A673 (cell line): ENCODE measurements around the gene TRIM52. TPM values are rescaled to one million over a fixed set of nuclear protein-coding genes. Genes with fewer than 3 reads are reported as not detected.

Source experiments
- BruUV-seq: library from RNA; stranded (reverse); fragments of 400-500 nt; replicated peaks from 2 replicates; lab custom pipeline; 2021; lab: Mats Ljungman, UMichigan
- CTCF ChIA-PET: fragments of 300-600 bp; sonication (Branson Sonifier 250); formaldehyde crosslinking; loops from one replicate; lab custom pipeline; 2022; ENCODE audit warnings: antibody characterized with exemption; lab: Charles Lee
- POLR2A ChIA-PET: fragments of 300-600 bp; sonication (Branson Sonifier 250); formaldehyde crosslinking; loops from one replicate; lab custom pipeline; 2022; ENCODE audit warnings: antibody characterized with exemption; ENCODE audit not compliant: low non-redundant PET; lab: Charles Lee
- DNase-seq: peaks from one replicate; pipeline ENCODE4 v3.0.0-alpha.2; 2015; ENCODE audit warnings: low spot score
- H3K27ac ChIP-seq: fragments of 200-600 bp; sonication (generic); 2 replicates; pipeline ENCODE4 v1.5.1; 2016; ENCODE audit warnings: mixed run types, low read depth, mild to moderate bottlenecking, mixed read lengths, antibody characterized with exemption, low read length; ENCODE audit not compliant: poor library complexity, severe bottlenecking
- H3K27me3 ChIP-seq: fragments of 200-600 bp; sonication (generic); replicated peaks from 2 replicates; pipeline ENCODE4 v1.6.1; 2017; ENCODE audit warnings: mixed run types, low read depth, mild to moderate bottlenecking, mixed read lengths, antibody characterized with exemption, low read length; ENCODE audit not compliant: insufficient read depth, poor library complexity
- H3K36me3 ChIP-seq: fragments of 200-600 bp; sonication (generic); 2 replicates; pipeline ENCODE4 v1.6.1; 2016; ENCODE audit warnings: mixed run types, mild to moderate bottlenecking, mixed read lengths, antibody characterized with exemption, low read length; ENCODE audit not compliant: insufficient read depth, poor library complexity, severe bottlenecking
- H3K4me1 ChIP-seq: fragments of 200-600 bp; sonication (generic); 2 replicates; pipeline ENCODE4 v1.6.1; 2017; ENCODE audit warnings: mixed run types, mild to moderate bottlenecking, mixed read lengths, antibody characterized with exemption, low read length; ENCODE audit not compliant: insufficient read depth, poor library complexity, severe bottlenecking
- H3K4me3 ChIP-seq: fragments of 200-600 bp; sonication (generic); 2 replicates; pipeline ENCODE4 v1.5.1; 2016; ENCODE audit warnings: low read depth, mixed run types, mild to moderate bottlenecking, mixed read lengths, low read length; ENCODE audit not compliant: poor library complexity, severe bottlenecking
- H3K9me3 ChIP-seq: fragments of 200-600 bp; sonication (generic); 2 replicates; pipeline ENCODE4 v1.6.1; 2016; ENCODE audit warnings: mixed run types, low read depth, mild to moderate bottlenecking, mixed read lengths, antibody characterized with exemption, low read length; ENCODE audit not compliant: poor library complexity, severe bottlenecking
- CTCF ChIP-seq: fragments of 300-800, 200-600 bp; sonication (generic); conservative IDR thresholded peaks from 2 replicates; pipeline ENCODE4 v1.5.1; 2017; ENCODE audit warnings: low read depth, mild to moderate bottlenecking, antibody characterized with exemption, low read length, moderate library complexity, mixed read lengths
- EZH2 ChIP-seq: fragments of 200-600 bp; sonication (generic); IDR thresholded peaks from 2 replicates; pipeline ENCODE4 v1.6.1; 2017; ENCODE audit warnings: borderline replicate concordance, low read depth, mild to moderate bottlenecking, mixed read lengths, antibody characterized with exemption, low read length; ENCODE audit not compliant: poor library complexity, severe bottlenecking
- intact Hi-C: fragments of 100-400 bp; cut with micrococcal nuclease; formaldehyde crosslinking; loops from one replicate; pipeline ENCODE4 v1.10.0; 2022; ENCODE audit not compliant: unreplicated experiment
- total RNA-seq: library from RNA; stranded (reverse); gene quantifications from 2 replicates; pipeline ENCODE4 v1.2.3, GENCODE V29; 2021

Gene TRIM52
- total RNA-seq, 1 experiment from 2014 or later, result 7.3 TPM

GRCh38 chr5:181224390-181225229 is 36.3 kb downstream of the TRIM52 start:
- ChIA-PET POLR2A (no interaction called here), CTCF (no interaction called here)
- peaks cover 11% of the 10 kb centered on the region for H3K4me1 ChIP-seq
- TF ChIP-seq EZH2, result no peak
- TF ChIP-seq CTCF, result no peak
- DNase-seq, result no peak
- intact Hi-C loops, result no loop called here
- peak overlapping the region; percentile 83 for H3K4me3 ChIP-seq
- H3K27me3 ChIP-seq, result no peaks in the 10 kb centered on the region
- peak overlapping the region; percentile 96 for H3K27ac ChIP-seq
- no peaks in the 10 kb centered on the region for H3K9me3 ChIP-seq
- no peaks in the 10 kb centered on the region for H3K36me3 ChIP-seq
- BruUV-seq, result no TSS peak

- CTCF ChIA-PET, result interaction anchor here (1.0 kb wide), 1 partner anchor 17 kb away, joined by 3 read pairs; no protein-coding TSS in a partner anchor
- BruUV-seq, result TSS peak; percentile 38
Observed at GRCh38 chr5:181223729-181224389, 37.1 kb downstream of the TRIM52 start.

More at GRCh38 chr5:181223729-181224389, 37.1 kb downstream of the TRIM52 start:
- Histone ChIP-seq H3K4me3 (peak overlapping the region; percentile 83), H3K27me3 (no peaks in the 10 kb centered on the region), H3K9me3 (no peaks in the 10 kb centered on the region), H3K27ac (peak overlapping the region; percentile 96), H3K36me3 (no peaks in the 10 kb centered on the region), H3K4me1 (peaks cover 11% of the 10 kb centered on the region)
- no peak for TF ChIP-seq EZH2
- TF ChIP-seq CTCF, result no peak
- intact Hi-C loops, result loop anchor here (1.0 kb wide), 1 partner anchor 20 kb away; no protein-coding TSS in a partner anchor
- POLR2A ChIA-PET, result no interaction called here
- no peak for DNase-seq
